Fibroblast of mammary gland (primary cell): ENCODE measurements around the gene RAP1GAP2.

ENCODE experiments used
- DNase-seq: peaks from one replicate; pipeline ENCODE4 v3.0.0-alpha.2; 2010; ENCODE audit warnings: low read depth
- H3K4me3 ChIP-seq: 2 replicates; pipeline ENCODE4 v1.5.1; 2011; ENCODE audit warnings: low read depth, mild to moderate bottlenecking, low read length, moderate library complexity; ENCODE audit not compliant: control insufficient read depth
- TF ChIP-seq, protein P1 (sequence below): conservative IDR thresholded peaks from 2 replicates; pipeline ENCODE4 v1.5.1; 2011; ENCODE audit warnings: low read depth, low read length, inconsistent platforms; ENCODE audit not compliant: control insufficient read depth, insufficient read depth

RAP1GAP2 gene

DNA sequence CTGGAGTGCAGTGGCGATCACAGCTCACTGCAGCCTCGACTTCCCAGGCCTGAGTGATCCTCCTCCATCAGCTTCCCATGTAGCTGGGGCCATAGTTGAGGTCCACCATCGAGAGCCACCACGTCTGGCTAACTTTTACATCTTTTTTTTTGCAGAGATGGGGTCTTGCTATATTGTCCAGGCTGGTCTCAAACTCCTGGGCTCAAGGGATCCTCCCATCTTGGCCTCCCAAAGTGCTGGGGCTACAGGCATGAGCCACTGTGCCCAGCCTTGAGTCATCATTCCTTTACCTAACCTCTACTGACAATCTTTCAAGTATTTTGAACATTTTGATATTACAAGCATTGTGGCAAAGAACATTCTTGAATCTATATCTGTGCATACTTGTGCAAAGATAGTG is 37.4 kb upstream of the RAP1GAP2 start:
- no peak for DNase-seq
- no peak overlapping the region for H3K4me3 ChIP-seq
- TF ChIP-seq, protein P1, sequence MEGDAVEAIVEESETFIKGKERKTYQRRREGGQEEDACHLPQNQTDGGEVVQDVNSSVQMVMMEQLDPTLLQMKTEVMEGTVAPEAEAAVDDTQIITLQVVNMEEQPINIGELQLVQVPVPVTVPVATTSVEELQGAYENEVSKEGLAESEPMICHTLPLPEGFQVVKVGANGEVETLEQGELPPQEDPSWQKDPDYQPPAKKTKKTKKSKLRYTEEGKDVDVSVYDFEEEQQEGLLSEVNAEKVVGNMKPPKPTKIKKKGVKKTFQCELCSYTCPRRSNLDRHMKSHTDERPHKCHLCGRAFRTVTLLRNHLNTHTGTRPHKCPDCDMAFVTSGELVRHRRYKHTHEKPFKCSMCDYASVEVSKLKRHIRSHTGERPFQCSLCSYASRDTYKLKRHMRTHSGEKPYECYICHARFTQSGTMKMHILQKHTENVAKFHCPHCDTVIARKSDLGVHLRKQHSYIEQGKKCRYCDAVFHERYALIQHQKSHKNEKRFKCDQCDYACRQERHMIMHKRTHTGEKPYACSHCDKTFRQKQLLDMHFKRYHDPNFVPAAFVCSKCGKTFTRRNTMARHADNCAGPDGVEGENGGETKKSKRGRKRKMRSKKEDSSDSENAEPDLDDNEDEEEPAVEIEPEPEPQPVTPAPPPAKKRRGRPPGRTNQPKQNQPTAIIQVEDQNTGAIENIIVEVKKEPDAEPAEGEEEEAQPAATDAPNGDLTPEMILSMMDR: no peak

DNA sequence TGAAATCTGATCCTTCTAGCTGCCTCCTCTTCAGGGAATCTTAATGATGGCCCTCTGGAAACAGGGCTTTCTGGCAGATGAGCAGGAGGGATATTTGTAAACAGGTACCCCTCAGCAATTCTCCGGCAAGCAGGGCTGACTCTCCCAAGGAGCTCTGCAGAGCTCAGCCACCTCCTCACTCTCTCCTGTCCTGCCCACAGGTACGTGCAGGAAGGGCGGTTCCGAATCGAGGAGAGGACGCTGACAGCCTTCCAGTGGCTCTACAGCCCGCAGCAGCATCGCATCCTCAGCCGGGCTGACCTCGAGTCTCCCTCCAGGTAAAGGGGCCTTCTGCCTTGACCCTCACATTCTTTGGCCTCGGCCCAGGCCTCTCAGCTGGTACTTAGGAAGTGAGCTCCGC is 26.1 kb upstream of the RAP1GAP2 start:
- TF ChIP-seq, protein P1: no peak
- DNase-seq: no peak
- H3K4me3 ChIP-seq: no peak overlapping the region

DNA sequence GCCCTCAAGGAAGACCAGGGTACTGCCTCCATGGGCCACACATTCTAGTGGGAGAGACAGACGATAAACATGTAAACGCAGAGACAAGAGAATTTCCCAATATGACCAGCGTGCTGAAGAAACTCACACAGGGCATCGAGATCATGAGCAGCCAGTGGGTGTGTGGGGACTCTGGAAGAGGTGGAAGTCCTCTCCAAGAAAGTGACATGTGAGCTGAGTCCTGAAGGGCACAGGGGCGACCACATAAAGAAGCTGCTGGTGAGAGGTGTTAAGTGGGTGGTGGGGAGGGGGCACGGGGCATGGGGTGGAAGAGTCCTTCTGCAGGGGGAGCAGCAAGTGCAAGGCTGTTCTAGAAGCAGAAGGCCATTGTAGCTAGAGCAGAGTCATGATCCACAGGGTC is 21.0 kb upstream of the RAP1GAP2 start:
- H3K4me3 ChIP-seq: no peak overlapping the region
- TF ChIP-seq, protein P1: no peak
- DNase-seq: no peak

DNA sequence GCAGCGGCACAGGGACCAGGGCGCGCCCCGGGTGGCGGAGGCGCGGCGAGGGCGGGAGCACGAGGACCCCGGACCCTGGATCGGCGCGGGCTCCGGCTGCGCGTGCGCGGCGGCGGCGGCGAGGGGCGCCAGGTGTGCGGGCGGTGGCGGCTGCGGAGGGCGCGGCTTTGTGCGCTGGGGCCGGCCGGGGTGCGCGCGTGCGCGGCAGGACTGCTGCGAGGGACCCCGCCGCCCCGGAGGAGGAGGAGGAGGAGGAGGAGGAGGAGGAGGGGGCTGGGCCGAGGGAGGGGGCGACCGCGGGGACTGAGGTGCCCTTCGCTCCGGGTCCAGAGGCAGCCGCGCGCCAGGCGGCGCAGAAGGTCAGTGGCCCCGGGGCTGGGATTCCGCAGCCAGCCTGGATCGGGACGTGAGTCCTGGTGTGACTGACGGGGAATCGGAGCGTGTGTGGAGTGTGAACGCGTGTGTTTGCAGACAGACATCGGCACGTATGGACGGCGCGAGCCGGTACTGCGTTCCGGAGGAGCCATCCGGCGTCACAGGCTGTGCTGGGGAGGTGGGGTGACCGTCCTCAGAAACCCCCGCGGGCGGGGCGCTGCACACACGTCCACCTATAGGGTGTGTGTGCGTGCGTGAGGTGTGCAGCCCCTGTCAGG is 19.5 kb upstream of the RAP1GAP2 start:
- TF ChIP-seq, protein P1: no peak
- DNase-seq: no peak
- H3K4me3 ChIP-seq: no peak overlapping the region

DNA sequence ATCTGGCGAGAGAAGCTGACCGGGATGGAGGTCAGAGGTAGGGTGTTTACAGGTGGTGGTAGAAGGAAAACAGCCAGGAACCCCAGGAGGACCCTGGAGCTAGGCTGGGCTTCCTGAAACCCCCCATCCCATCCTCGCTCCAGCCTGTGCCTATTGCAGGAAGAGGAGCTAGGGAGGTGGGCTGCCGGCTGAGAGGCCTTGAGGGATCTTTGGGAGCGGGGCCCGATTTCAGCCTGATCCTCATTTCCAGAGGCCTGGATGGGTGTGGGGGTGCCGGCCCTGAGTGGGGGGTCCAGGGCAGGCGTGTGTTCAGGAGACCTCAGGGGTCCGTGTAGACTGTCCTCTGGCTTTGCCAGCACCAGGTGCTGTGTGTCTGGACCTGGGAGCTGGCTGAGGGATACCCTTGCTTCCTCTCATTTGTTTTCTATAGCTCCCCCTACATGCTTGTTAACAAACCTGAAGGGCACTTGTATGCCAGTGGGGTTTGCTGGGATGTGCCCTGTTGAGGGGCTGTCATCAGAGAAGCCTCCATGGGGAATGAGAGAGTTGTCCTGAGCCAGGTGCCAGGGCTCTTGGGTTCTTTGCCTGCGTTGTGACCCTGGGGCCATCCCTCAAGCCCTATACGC is 18.9 kb upstream of the RAP1GAP2 start:
- no peak for DNase-seq
- H3K4me3 ChIP-seq: no peak overlapping the region
- TF ChIP-seq, protein P1: no peak

DNA sequence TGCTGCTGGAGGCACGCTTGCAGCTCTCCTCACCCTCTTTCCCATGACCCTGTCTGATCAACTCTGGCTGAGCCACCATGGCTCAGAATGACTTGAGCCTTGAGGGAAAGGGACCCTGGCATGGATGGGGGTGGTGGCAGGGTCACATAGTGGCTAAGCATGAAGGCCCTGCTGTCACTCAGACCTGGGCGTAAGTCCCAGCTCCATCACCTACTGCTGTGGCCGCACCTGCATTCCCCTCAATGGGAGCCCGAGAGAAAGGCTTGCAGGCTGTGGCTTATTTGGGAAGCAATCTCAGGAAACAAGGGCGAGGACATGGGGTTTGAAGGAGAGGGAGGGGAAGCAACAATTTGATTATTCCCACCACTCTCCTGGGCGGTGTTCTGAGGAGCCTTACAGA is 17.7 kb upstream of the RAP1GAP2 start:
- DNase-seq: no peak
- TF ChIP-seq, protein P1: no peak
- no peak overlapping the region for H3K4me3 ChIP-seq
